Parathyroid adenoma (tissue), 2 donors: ENCODE measurements around the gene VHLL.

Source experiments
- H2AFZ ChIP-seq: fragments of 300-600 bp; sonication (generic); one replicate; pipeline ENCODE4 v1.7.0; 2017; ENCODE audit warnings: antibody characterized with exemption, mild to moderate bottlenecking
- H3K27ac ChIP-seq: fragments of 300-600 bp; sonication (generic); one replicate; pipeline ENCODE4 v1.7.0; 2017
- H3K27me3 ChIP-seq: fragments of 300-600 bp; sonication (generic); one replicate; pipeline ENCODE4 v1.7.0; 2017; ENCODE audit warnings: low read length; ENCODE audit not compliant: control insufficient read depth, insufficient read depth
- H3K36me3 ChIP-seq: fragments of 300-600 bp; sonication (generic); one replicate; pipeline ENCODE4 v1.7.0; 2017; ENCODE audit warnings: low read length; ENCODE audit not compliant: control insufficient read depth, insufficient read depth
- H3K4me1 ChIP-seq: fragments of 300-600 bp; sonication (generic); one replicate; pipeline ENCODE4 v1.7.0; 2017; ENCODE audit warnings: control low read depth
- H3K4me2 ChIP-seq: fragments of 300-600 bp; sonication (generic); one replicate; pipeline ENCODE4 v1.7.0; 2017; ENCODE audit warnings: low read length
- H3K4me3 ChIP-seq: fragments of 300-600 bp; sonication (generic); one replicate; pipeline ENCODE4 v1.7.0; 2017; ENCODE audit warnings: low read depth, low read length
- H3K79me2 ChIP-seq: fragments of 300-600 bp; sonication (generic); one replicate; pipeline ENCODE4 v1.7.0; 2017; ENCODE audit warnings: control low read depth
- H3K9ac ChIP-seq: fragments of 300-600 bp; sonication (generic); one replicate; pipeline ENCODE4 v1.7.0; 2017; ENCODE audit warnings: mild to moderate bottlenecking
- H3K9me3 ChIP-seq: fragments of 300-600 bp; sonication (generic); one replicate; pipeline ENCODE4 v1.7.0; 2017; ENCODE audit warnings: low read length; ENCODE audit not compliant: control insufficient read depth
- CTCF ChIP-seq: fragments of 300-600 bp; sonication (generic); IDR thresholded peaks from one replicate; pipeline ENCODE4 v1.7.0; 2017; ENCODE audit warnings: antibody characterized with exemption, mild to moderate bottlenecking
- donor health status: primary hyperparathyroidism.

Gene VHLL

GRCh38 chr1:156285437-156285836 lies 13.7 kb downstream of the VHLL start:
- Histone ChIP-seq H3K4me3 (no peak overlapping the region), H3K27me3 (no peaks in the 10 kb centered on the region), H3K79me2 (no peaks in the 10 kb centered on the region), H3K9ac (no peak overlapping the region), H3K4me2 (no peak overlapping the region), H3K27ac (no peak overlapping the region), H3K4me1 (peaks cover 9% of the 10 kb centered on the region), H3K36me3 (no peaks in the 10 kb centered on the region), H3K9me3 (no peaks in the 10 kb centered on the region), H2AFZ (no peak overlapping the region)
- TF ChIP-seq CTCF = no peak

DNA sequence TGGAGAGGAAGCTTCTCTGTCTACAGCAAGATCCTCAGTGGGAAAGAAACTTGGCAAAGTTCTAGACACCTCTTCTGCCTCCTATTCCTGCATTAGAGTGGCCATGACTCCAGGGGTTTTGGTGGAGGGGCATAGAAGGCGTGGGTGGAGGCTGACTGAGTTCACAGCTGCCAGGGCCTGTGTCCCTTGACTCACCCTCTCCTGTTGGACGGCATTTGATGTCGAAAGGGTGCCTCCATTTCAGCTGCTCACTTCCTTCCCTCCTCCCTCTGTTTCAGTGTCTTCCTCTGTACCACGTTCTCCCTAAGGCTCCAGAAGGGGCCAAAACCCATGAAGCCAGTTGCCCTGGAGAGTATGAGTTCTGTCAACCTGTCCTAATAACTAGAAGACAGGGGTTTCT lies 14.3 kb downstream of the VHLL start:
- H3K27ac ChIP-seq = no peak overlapping the region
- H3K9me3 ChIP-seq = no peaks in the 10 kb centered on the region
- no peak overlapping the region for H2AFZ ChIP-seq
- H3K9ac ChIP-seq = no peak overlapping the region
- TF ChIP-seq CTCF = no peak
- H3K4me3 ChIP-seq = peak overlapping the region; percentile 72
- H3K36me3 ChIP-seq = no peaks in the 10 kb centered on the region
- no peaks in the 10 kb centered on the region for H3K79me2 ChIP-seq
- peaks cover 9% of the 10 kb centered on the region for H3K4me1 ChIP-seq
- no peaks in the 10 kb centered on the region for H3K27me3 ChIP-seq
- H3K4me2 ChIP-seq = peak overlapping the region; percentile 94

- Histone ChIP-seq H3K9me3 (no peaks in the 10 kb centered on the region), H2AFZ (peak within 1 kb of the TSS; percentile 77), H3K4me3 (peak within 1 kb of the TSS; percentile 92), H3K36me3 (no peaks in the 10 kb centered on the region), H3K27ac (peak within 1 kb of the TSS; percentile 78), H3K9ac (peak within 1 kb of the TSS; percentile 6), H3K27me3 (no peaks in the 10 kb centered on the region), H3K79me2 (no peaks in the 10 kb centered on the region), H3K4me1 (peaks cover 9% of the 10 kb centered on the region), H3K4me2 (peak within 1 kb of the TSS; percentile 94)
- no peak for TF ChIP-seq CTCF
Observed at GRCh38 chr1:156284112-156284511, 15.0 kb downstream of the VHLL start, which contains the start of gene TMEM79. Gene TMEM79 (plus strand): TSS chr1:156284325. CDS start chr1:156285227, 902 bp downstream.

DNA sequence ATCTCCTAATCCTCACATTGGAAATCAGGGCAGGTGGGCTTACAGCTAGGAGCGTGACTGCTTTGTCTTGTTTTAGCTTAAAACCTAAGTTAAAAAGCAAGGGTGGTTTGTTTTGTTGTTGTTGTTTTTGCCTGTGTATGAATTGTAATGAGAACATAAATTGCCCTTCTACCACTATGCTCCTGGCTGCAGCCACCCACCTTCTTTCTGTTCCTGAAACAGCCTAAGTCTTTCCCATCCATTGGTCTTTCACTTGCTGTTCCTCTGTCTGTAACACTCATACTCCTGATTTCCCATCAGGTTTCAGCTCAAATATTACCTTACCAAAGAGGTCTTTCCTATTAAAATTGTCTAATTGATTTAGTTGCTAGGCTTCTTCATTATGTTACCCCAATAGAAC lies 15.6 kb downstream of the VHLL start:
- peak overlapping the region; percentile 78 for H3K27ac ChIP-seq
- peak overlapping the region; percentile 94 for H3K4me2 ChIP-seq
- H3K79me2 ChIP-seq = no peaks in the 10 kb centered on the region
- no peaks in the 10 kb centered on the region for H3K27me3 ChIP-seq
- H3K4me1 ChIP-seq = peaks cover 9% of the 10 kb centered on the region
- peak overlapping the region; percentile 77 for H2AFZ ChIP-seq
- H3K9me3 ChIP-seq = no peaks in the 10 kb centered on the region
- H3K36me3 ChIP-seq = no peaks in the 10 kb centered on the region
- peak overlapping the region; percentile 92 for H3K4me3 ChIP-seq
- no peak for TF ChIP-seq CTCF
- H3K9ac ChIP-seq = peak overlapping the region; percentile 6

DNA sequence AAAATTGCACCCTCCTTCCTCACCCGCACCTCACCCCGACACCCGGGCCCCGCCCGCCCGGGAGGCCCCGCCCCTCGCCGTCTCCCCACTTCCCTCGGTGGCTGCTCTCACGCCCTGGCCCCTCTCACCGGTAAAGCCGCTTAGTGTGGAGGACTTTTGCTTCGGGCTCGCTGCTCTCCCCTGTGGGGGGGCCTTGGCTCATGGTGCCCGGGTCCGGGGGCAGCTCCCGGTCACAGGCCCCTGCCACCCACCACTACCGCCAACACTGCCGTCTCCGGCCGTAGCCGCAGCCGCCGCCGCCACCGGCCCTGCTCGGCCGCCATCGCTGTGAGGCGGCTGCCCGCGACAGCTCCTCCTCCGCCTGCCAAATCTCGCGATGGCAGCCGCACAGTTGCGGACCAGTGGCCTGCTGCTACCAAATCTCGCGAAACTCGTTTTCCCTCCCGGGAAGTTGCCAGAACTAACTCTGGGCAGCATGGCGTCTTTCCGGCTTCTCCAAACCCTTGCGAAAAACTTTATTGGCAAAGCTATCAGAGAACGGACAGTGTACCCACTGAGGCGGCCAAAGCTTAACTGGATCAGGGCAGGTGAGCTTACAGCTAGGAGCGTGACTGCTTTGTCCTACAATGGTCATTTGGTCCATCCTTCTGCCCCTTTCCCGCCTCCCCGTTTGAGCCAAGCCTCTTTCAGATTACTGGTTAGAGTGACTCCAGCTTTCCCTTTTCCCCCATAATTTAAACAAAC lies 16.5 kb downstream of the VHLL start, which contains the start of gene SMG5:
Gene SMG5 (minus strand): TSS at position 347 of the 744 bp plus-strand sequence. CDS start 145 bp downstream, at position 202.
- TF ChIP-seq CTCF = no peak
- Histone ChIP-seq H3K9ac (peak within 1 kb of the TSS; percentile 76), H3K4me3 (peak within 1 kb of the TSS; percentile 92), H3K27ac (peak within 1 kb of the TSS; percentile 78), H3K4me2 (peak within 1 kb of the TSS; percentile 94), H3K79me2 (no peaks in the 10 kb centered on the region), H3K27me3 (no peaks in the 10 kb centered on the region), H3K36me3 (no peaks in the 10 kb centered on the region), H2AFZ (peak within 1 kb of the TSS; percentile 77), H3K9me3 (no peaks in the 10 kb centered on the region), H3K4me1 (peaks cover 9% of the 10 kb centered on the region)
